ENCODE data around the gene ATP11C.
"Not testable (repeated sequence)": the region's sequence is repeated elsewhere in the genome, so short reads cannot be mapped to it uniquely, and the experiment has no call there.

- TF ChIP-seq POLR2A, CTCF (IDR thresholded peaks at IDR 0.05): not testable (repeated sequence)
Observed at GRCh38 chrX:139856826-139857225, 76.0 kb downstream of the ATP11C start.

All from thyroid gland (tissue), 4 donors.